Uterus (tissue), 4 donors: ENCODE measurements around the gene DUSP14. TPM values are rescaled to one million over a fixed set of nuclear protein-coding genes. Genes with fewer than 3 reads are reported as not detected.

Source experiments
- DNase-seq, 2 donors: peaks; one replicate each; pipeline ENCODE4 v3.0.0-alpha.2; 2019 to 2020
- H3K27ac ChIP-seq, 2 donors: fragments of 200-600 bp; sonication (generic); 1 replicate in 1 of 2; 2 replicates in 1 of 2; pipeline ENCODE4 v1.5.1; 2016 to 2018
- H3K27me3 ChIP-seq, 2 donors: fragments of 200-600 bp; sonication (generic); one replicate each; pipeline ENCODE4 v1.5.1; 2018 to 2019; ENCODE audit warnings: control low read depth in 1 of 2
- H3K36me3 ChIP-seq, 2 donors: fragments of 200-600 bp; sonication (generic); one replicate each; pipeline ENCODE4 v1.5.1; 2019; ENCODE audit warnings: control low read depth in 1 of 2
- H3K4me1 ChIP-seq, 2 donors: fragments of 200-600 bp; sonication (generic); one replicate each; pipeline ENCODE4 v1.5.1; 2018 to 2019; ENCODE audit warnings: control low read depth in 1 of 2
- H3K4me3 ChIP-seq, 2 donors: fragments of 200-600 bp; sonication (generic); 1 replicate in 1 of 2; 2 replicates in 1 of 2; pipeline ENCODE4 v1.5.1; 2018 to 2019; ENCODE audit warnings: mild to moderate bottlenecking in 1 of 2
- H3K9me3 ChIP-seq, 2 donors: fragments of 200-600 bp; sonication (generic); one replicate each; pipeline ENCODE4 v1.5.1; 2019; ENCODE audit warnings: control low read depth in 1 of 2
- CTCF ChIP-seq, 4 experiments: fragments of 200-600 bp in 2 of 4; fragments of 450-650 bp in 2 of 4; sonication (generic) in 2 of 4; IDR thresholded peaks; one replicate each; pipeline ENCODE4 v1.5.1; 2016 to 2019; ENCODE audit warnings: antibody characterized with exemption in 4 of 4, mild to moderate bottlenecking in 2 of 4, moderate library complexity in 1 of 4
- POLR2A ChIP-seq, 2 donors: fragments of 450-650 bp; IDR thresholded peaks; one replicate each; pipeline ENCODE4 v1.6.1; 2016; ENCODE audit warnings: antibody characterized with exemption in 2 of 2, mild to moderate bottlenecking in 1 of 2, moderate library complexity in 1 of 2
- intact Hi-C: fragments of 100-400 bp; cut with DNase I; formaldehyde crosslinking; loops from one replicate; pipeline ENCODE4 v1.15.1; 2023; ENCODE audit warnings: low total_unique reads
- total RNA-seq, 4 donors: library from RNA; depleted of rRNA in 3 of 4; stranded (reverse); fragments of >200 nt in 3 of 4; gene quantifications; one replicate each; pipeline versions ENCODE4 v1.1.0 to v1.2.4, GENCODE V29; 2014 to 2023
- donor health status: DM: yes; HTN: yes; CAD: no.

DUSP14 gene
- total RNA-seq, 4 donors from 2014 or later: 10.4 to 70.0 (median 32.6) TPM

- intact Hi-C loops: no loop called here
- Histone ChIP-seq H3K36me3 (no peaks in the 10 kb centered on the region), H3K4me3 (no peak overlapping the region), H3K9me3 (no peaks in the 10 kb centered on the region), H3K27ac (no peak overlapping the region), H3K4me1 (no peaks in the 10 kb centered on the region), H3K27me3 (no peaks in the 10 kb centered on the region)
- DNase-seq: no peak
- TF ChIP-seq CTCF (IDR thresholded peaks at IDR 0.05): no peak
- TF ChIP-seq POLR2A (IDR thresholded peaks at IDR 0.05): no peak
Measured at GRCh38 chr17:37516127-37516571, 26.5 kb downstream of the DUSP14 start.

- Histone ChIP-seq H3K4me1 (no peaks in the 10 kb centered on the region), H3K27me3 (no peaks in the 10 kb centered on the region), H3K9me3 (no peaks in the 10 kb centered on the region), H3K4me3 (no peak overlapping the region), H3K27ac (no peak overlapping the region), H3K36me3 (no peaks in the 10 kb centered on the region)
- intact Hi-C loops: no loop called here
- no peak for DNase-seq
- no peak for TF ChIP-seq POLR2A (IDR thresholded peaks at IDR 0.05)
- no peak for TF ChIP-seq CTCF (IDR thresholded peaks at IDR 0.05)
Measured at GRCh38 chr17:37517881-37518280, 28.2 kb downstream of the DUSP14 start.

- H3K27ac ChIP-seq: no peak overlapping the region
- DNase-seq: no peak
- no peaks in the 10 kb centered on the region for H3K9me3 ChIP-seq
- H3K36me3 ChIP-seq: no peaks in the 10 kb centered on the region
- H3K4me3 ChIP-seq: no peak overlapping the region
- intact Hi-C loops: no loop called here
- no peaks in the 10 kb centered on the region for H3K27me3 ChIP-seq
- TF ChIP-seq CTCF (IDR thresholded peaks at IDR 0.05): no peak
- TF ChIP-seq POLR2A (IDR thresholded peaks at IDR 0.05): no peak
- H3K4me1 ChIP-seq: no peaks in the 10 kb centered on the region
Measured at GRCh38 chr17:37518826-37519225, 29.1 kb downstream of the DUSP14 start.

GRCh38 chr17:37519251-37519985 lies 29.7 kb downstream of the DUSP14 start:
- Histone ChIP-seq H3K4me3 (no peak overlapping the region), H3K27ac (no peak overlapping the region), H3K36me3 (no peaks in the 10 kb centered on the region), H3K4me1 (no peaks in the 10 kb centered on the region), H3K9me3 (no peaks in the 10 kb centered on the region), H3K27me3 (no peaks in the 10 kb centered on the region)
- DNase-seq: no peak
- intact Hi-C loops: no loop called here
- no peak for TF ChIP-seq POLR2A (IDR thresholded peaks at IDR 0.05)
- no peak for TF ChIP-seq CTCF (IDR thresholded peaks at IDR 0.05)

- DNase-seq: no peak
- Histone ChIP-seq H3K27ac (no peak overlapping the region), H3K9me3 (no peaks in the 10 kb centered on the region), H3K27me3 (no peaks in the 10 kb centered on the region), H3K4me3 (no peak overlapping the region), H3K36me3 (no peaks in the 10 kb centered on the region), H3K4me1 (no peaks in the 10 kb centered on the region)
- intact Hi-C loops: no loop called here
- TF ChIP-seq POLR2A (IDR thresholded peaks at IDR 0.05) (no peak), CTCF (IDR thresholded peaks at IDR 0.05) (no peak)
Measured at GRCh38 chr17:37520174-37520573, 30.5 kb downstream of the DUSP14 start.
